ENCODE results near the gene WWTR1. TPM values are rescaled to one million over a fixed set of nuclear protein-coding genes. Genes with fewer than 3 reads are reported as not detected.
A peak's percentile ranks its signal among the peaks of the same experiment; 100 is the strongest.

Gene WWTR1
- total and polyA plus RNA-seq, 4 donors = 93.5 to 225 (median 131) TPM

DNA sequence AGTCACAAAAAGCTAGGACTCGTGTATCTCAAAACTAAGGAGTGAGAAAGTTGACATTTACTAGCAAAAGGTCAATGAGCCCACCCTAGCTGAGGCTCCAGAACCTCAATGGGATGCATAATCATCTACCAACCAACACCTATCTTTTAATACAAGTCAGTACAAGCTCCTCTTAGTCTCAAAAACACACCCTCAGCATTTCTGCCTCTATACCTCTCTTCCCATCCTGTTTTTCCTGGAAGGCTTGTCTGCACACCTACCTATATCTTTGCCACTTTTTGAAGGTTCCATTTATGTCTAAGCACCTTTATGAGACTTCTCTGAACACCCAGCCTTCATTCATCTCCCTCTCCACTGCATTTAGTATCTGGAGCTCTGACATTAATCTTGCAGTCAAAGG lies 10.0 kb downstream of the WWTR1 start:
- intact Hi-C loops (cut with DNase I) = no loop called here
- Histone ChIP-seq H3K4me1 (ENCODE audit: control insufficient read depth in 1 of 2, insufficient read depth in 2 of 2, low read length in 2 of 2) (peaks cover 2 to 24% of the 10 kb centered on the region in 2 donors), H3K27ac (ENCODE audit: low read depth in 1 of 2, low read length in 2 of 2) (peak overlapping the region; percentile 2 to 57), H3K27me3 (ENCODE audit: control insufficient read depth in 1 of 2, insufficient read depth in 2 of 2, low read length in 1 of 2) (no peaks in the 10 kb centered on the region), H3K4me3 (ENCODE audit: low read length in 2 of 2) (peak overlapping the region in 1 of 2 donors; percentile 11), H3K9me3 (ENCODE audit: control insufficient read depth, low read length) (no peaks in the 10 kb centered on the region), H3K36me3 (ENCODE audit: control insufficient read depth in 1 of 2, insufficient read depth in 2 of 2, low read length in 1 of 2) (no peaks in the 10 kb centered on the region)
- DNase-seq = no peak
- no peak for ATAC-seq (ENCODE audit: low FRiP score)
- 61 to 68% methylated on average over 1 of the region's 1 CpG for WGBS, 2 donors

DNA sequence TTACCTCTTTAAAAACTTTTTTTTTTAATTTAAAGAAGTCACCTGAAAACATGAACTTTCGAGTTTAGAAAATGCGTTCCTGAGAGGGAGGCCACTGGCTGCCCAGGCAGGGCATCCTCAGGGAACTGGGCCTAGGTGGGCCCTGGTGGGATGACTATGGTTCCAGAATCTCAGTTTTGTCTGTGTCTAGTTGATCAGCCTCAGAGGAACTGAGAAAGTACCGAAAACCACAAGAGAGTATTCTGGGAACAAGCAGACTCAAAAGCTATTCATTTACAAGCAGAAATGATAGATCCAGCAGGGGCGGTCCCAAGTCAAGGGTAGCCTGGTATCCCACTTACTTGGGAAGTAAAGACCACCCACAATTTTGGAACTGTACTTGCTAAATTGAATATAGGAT lies 10.5 kb downstream of the WWTR1 start:
- Histone ChIP-seq H3K36me3 (ENCODE audit: control insufficient read depth in 1 of 2, insufficient read depth in 2 of 2, low read length in 1 of 2) (no peaks in the 10 kb centered on the region), H3K27me3 (ENCODE audit: control insufficient read depth in 1 of 2, insufficient read depth in 2 of 2, low read length in 1 of 2) (no peaks in the 10 kb centered on the region), H3K4me1 (ENCODE audit: control insufficient read depth in 1 of 2, insufficient read depth in 2 of 2, low read length in 2 of 2) (peaks cover 2 to 25% of the 10 kb centered on the region in 2 donors), H3K9me3 (ENCODE audit: control insufficient read depth, low read length) (no peaks in the 10 kb centered on the region), H3K4me3 (ENCODE audit: low read length in 2 of 2) (no peak overlapping the region), H3K27ac (ENCODE audit: low read depth in 1 of 2, low read length in 2 of 2) (peak overlapping the region; percentile 8 to 57)
- 53 to 63% methylated on average over 4 of the region's 4 CpGs for WGBS, 2 donors
- DNase-seq (no peak), ATAC-seq (ENCODE audit: low FRiP score) (no peak)
- intact Hi-C loops (cut with DNase I) = no loop called here

DNA sequence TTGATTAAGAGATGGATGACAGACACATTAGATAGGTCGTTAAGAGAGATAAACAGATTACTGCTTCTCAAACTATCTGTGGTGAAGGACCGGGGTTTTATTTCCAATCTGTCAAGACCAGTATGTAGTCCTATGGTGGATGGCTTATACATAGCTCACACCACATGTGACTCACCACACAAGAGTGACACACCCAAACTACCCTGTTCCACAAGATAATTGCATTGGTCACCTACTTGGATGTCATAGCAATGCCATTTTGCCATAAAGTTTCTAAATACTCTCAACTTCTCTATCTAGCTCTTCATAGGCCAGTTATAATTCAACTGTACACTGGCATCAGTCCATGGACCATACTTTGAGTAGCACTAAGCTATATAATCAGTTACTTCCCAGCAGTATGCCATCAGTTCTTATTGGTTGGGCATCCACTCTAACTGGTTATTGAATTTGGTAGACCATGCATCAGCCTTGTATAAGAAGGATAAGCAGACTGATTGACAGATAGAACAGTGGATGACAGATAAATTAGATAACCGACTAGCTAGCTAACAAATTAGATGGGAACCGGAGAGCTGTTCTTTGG lies 11.6 kb downstream of the WWTR1 start:
- no peaks in the 10 kb centered on the region for H3K27me3 ChIP-seq (ENCODE audit: control insufficient read depth in 1 of 2, insufficient read depth in 2 of 2, low read length in 1 of 2)
- intact Hi-C loops (cut with DNase I) = no loop called here
- DNase-seq (no peak), ATAC-seq (ENCODE audit: low FRiP score) (no peak)
- H3K27ac ChIP-seq (ENCODE audit: low read depth in 1 of 2, low read length in 2 of 2) = peak overlapping the region in 1 of 2 donors; percentile 22
- WGBS, 2 donors = 73 to 79% methylated on average over 4 of the region's 4 CpGs
- no peaks in the 10 kb centered on the region for H3K9me3 ChIP-seq (ENCODE audit: control insufficient read depth, low read length)
- H3K36me3 ChIP-seq (ENCODE audit: control insufficient read depth in 1 of 2, insufficient read depth in 2 of 2, low read length in 1 of 2) = no peaks in the 10 kb centered on the region
- H3K4me1 ChIP-seq (ENCODE audit: control insufficient read depth in 1 of 2, insufficient read depth in 2 of 2, low read length in 2 of 2) = peaks cover 1 to 26% of the 10 kb centered on the region in 2 donors
- no peak overlapping the region for H3K4me3 ChIP-seq (ENCODE audit: low read length in 2 of 2)

DNA sequence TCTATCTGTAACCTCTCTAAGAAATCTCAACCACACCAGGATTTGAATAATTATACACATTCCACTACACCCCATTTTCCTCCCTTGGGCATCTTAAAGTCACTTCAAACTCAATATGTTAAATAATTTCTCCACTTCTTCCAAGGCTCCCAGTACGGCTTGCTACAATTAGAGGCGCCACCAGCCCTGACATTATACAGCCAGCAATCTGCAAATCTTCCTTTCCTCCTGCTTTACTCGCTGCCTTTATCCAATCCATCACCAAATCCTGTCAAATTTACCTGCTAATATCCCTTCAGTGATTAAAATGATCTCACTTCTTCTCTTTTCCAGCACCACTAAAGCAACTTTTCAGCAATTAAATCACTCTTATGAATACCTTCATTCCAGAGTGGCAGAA lies 13.9 kb downstream of the WWTR1 start:
- intact Hi-C loops (cut with DNase I) = no loop called here
- Histone ChIP-seq H3K27ac (ENCODE audit: low read depth in 1 of 2, low read length in 2 of 2) (peak overlapping the region; percentile 66 to 70), H3K27me3 (ENCODE audit: control insufficient read depth in 1 of 2, insufficient read depth in 2 of 2, low read length in 1 of 2) (no peaks in the 10 kb centered on the region), H3K4me1 (ENCODE audit: control insufficient read depth in 1 of 2, insufficient read depth in 2 of 2, low read length in 2 of 2) (peaks cover 0 to 20% of the 10 kb centered on the region in 2 donors), H3K9me3 (ENCODE audit: control insufficient read depth, low read length) (no peaks in the 10 kb centered on the region), H3K36me3 (ENCODE audit: control insufficient read depth in 1 of 2, insufficient read depth in 2 of 2, low read length in 1 of 2) (no peaks in the 10 kb centered on the region), H3K4me3 (ENCODE audit: low read length in 2 of 2) (no peak overlapping the region)
- DNase-seq (no peak), ATAC-seq (ENCODE audit: low FRiP score) (no peak)
- 36 to 47% methylated on average over 3 of the region's 3 CpGs for WGBS, 2 donors

DNA sequence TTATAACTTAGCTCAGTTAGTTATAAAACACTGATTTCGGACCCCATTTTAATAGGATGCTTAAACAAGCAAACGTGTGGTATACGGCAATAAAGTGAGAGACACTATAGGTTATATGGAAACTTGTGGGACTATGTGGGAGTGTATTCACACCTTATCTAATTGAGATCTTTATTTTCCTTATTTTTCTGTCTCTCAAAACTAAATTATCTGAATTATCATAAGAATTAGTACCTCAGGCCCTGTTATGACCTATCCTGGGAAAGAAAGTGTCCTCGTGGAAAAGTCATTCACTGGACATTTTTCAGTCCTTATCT lies 14.4 kb downstream of the WWTR1 start:
- no peaks in the 10 kb centered on the region for H3K27me3 ChIP-seq (ENCODE audit: control insufficient read depth in 1 of 2, insufficient read depth in 2 of 2, low read length in 1 of 2)
- H3K4me1 ChIP-seq (ENCODE audit: control insufficient read depth in 1 of 2, insufficient read depth in 2 of 2, low read length in 2 of 2) = peaks cover 0 to 20% of the 10 kb centered on the region in 2 donors
- intact Hi-C loops (cut with DNase I) = no loop called here
- H3K36me3 ChIP-seq (ENCODE audit: control insufficient read depth in 1 of 2, insufficient read depth in 2 of 2, low read length in 1 of 2) = no peaks in the 10 kb centered on the region
- WGBS, 2 donors = 4 to 7% methylated on average over 4 of the region's 4 CpGs
- peak overlapping the region in 1 of 2 donors; percentile 70 for H3K27ac ChIP-seq (ENCODE audit: low read depth in 1 of 2, low read length in 2 of 2)
- peak overlapping the region in 1 of 2 donors; percentile 41 for H3K4me3 ChIP-seq (ENCODE audit: low read length in 2 of 2)
- no peak for ATAC-seq (ENCODE audit: low FRiP score)
- H3K9me3 ChIP-seq (ENCODE audit: control insufficient read depth, low read length) = no peaks in the 10 kb centered on the region
- DNase-seq = no peak

DNA sequence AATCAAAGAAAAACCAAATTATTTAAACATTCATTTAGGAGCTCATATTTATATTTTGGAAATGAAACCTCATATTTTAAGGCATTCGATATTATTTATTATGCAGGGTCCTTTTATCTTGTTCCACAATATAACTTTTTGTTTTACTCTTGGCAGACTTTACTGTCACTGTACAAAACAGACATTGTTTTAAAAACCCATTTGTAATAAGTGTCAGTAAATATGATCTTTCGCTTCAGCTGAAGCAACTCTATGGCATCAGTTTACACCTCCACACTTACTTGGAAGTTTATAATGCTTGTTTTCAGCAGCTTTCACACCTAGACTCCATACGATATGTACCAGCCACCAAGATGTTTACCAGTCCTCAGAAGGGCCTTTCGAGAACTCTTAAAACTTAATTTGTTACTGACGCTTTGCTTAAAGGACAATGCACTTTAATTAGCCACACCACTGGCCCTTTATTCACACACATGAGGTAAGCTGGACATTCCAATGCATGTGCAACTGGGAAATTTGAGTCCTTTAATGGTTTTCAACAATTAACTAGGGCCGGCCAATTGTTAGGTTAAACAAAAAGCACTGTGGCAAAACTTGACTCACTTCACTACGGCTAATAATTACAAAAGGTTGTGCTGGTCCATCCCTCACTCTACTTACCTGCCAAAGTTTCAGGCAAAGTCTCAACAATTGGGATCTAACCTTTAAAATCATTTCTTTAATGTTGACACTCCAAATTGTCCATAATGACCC lies 16.7 kb downstream of the WWTR1 start:
- peaks cover 0 to 20% of the 10 kb centered on the region in 2 donors for H3K4me1 ChIP-seq (ENCODE audit: control insufficient read depth in 1 of 2, insufficient read depth in 2 of 2, low read length in 2 of 2)
- H3K27me3 ChIP-seq (ENCODE audit: control insufficient read depth in 1 of 2, insufficient read depth in 2 of 2, low read length in 1 of 2) = no peaks in the 10 kb centered on the region
- no peak for ATAC-seq (ENCODE audit: low FRiP score)
- H3K27ac ChIP-seq (ENCODE audit: low read depth in 1 of 2, low read length in 2 of 2) = no peak overlapping the region
- H3K4me3 ChIP-seq (ENCODE audit: low read length in 2 of 2) = no peak overlapping the region
- WGBS, 2 donors = 36 to 44% methylated on average over 7 of the region's 7 CpGs
- DNase-seq = no peak
- H3K36me3 ChIP-seq (ENCODE audit: control insufficient read depth in 1 of 2, insufficient read depth in 2 of 2, low read length in 1 of 2) = no peaks in the 10 kb centered on the region
- intact Hi-C loops (cut with DNase I) = no loop called here
- H3K9me3 ChIP-seq (ENCODE audit: control insufficient read depth, low read length) = no peaks in the 10 kb centered on the region

DNA sequence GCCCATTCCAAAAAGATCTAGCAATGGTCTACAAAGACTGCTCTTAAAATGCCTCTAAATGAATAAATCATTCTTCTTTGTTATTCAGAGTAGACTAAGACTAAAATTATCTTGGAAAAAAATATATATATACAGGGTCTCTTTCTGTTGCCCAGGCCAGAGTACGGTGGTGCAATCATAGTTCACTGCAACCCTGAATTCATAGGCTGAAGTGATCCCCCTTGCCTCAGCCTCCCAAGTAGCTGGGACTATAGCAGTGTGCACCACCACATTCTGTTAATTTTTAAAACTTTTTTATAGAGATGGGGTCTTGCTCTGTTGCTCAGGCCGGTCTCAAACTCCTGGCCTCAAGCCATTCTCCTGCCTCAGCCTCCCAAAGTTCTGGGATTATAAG lies 18.7 kb downstream of the WWTR1 start:
- intact Hi-C loops (cut with DNase I) = no loop called here
- Histone ChIP-seq H3K4me3 (ENCODE audit: low read length in 2 of 2) (peak overlapping the region; percentile 21 to 34), H3K27ac (ENCODE audit: low read depth in 1 of 2, low read length in 2 of 2) (peak overlapping the region in 1 of 2 donors; percentile 51), H3K27me3 (ENCODE audit: control insufficient read depth in 1 of 2, insufficient read depth in 2 of 2, low read length in 1 of 2) (no peaks in the 10 kb centered on the region), H3K36me3 (ENCODE audit: control insufficient read depth in 1 of 2, insufficient read depth in 2 of 2, low read length in 1 of 2) (no peaks in the 10 kb centered on the region), H3K4me1 (ENCODE audit: control insufficient read depth in 1 of 2, insufficient read depth in 2 of 2, low read length in 2 of 2) (peaks cover 3 to 23% of the 10 kb centered on the region in 2 donors), H3K9me3 (ENCODE audit: control insufficient read depth, low read length) (no peaks in the 10 kb centered on the region)
- WGBS, 2 donors = 32 to 35% methylated on average over 2 of the region's 2 CpGs
- ATAC-seq (ENCODE audit: low FRiP score) (peak; percentile 45), DNase-seq (no peak)

DNA sequence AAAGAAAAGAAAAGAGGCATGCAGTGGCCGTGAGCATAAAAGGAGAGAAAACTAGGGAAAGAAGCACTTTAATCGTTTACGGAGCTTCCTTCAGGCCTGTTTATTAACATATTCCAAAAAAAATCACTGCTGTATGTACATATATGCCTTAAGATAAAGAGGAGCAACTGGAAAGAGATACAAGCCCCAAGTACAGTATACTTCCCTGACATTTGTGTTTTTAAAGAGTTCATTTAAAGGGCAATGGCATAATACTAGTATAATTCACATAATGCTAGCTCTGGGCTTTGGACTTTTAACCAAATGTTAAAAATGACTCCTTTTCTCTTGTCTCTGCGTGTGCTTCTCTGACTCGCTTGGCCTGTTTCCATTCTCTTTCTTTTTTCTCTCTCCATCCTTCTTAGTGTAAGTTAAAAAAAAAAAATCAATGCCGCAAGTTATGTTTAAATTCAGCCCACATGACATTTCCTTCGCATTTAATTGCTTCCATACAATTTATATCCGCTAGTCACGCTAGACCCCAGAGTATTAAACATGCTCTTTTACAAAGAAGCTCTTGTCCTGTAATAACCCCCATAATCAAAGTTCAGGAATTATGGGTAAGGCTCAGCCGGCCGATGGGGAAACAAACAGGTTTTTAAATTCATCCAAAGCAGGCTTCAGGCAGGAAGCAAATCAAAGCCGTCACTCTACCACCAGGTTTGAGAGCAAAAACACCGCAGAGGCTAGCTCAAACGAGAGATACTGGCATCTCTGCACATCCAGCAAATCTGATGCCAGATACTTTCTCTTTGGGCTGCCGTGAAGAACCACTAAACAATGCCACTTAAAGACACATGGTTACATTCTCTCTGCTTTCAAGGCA lies 19.4 kb downstream of the WWTR1 start:
- no peak for DNase-seq
- Histone ChIP-seq H3K4me3 (ENCODE audit: low read length in 2 of 2) (peak overlapping the region; percentile 21 to 34), H3K27ac (ENCODE audit: low read depth in 1 of 2, low read length in 2 of 2) (peak overlapping the region in 1 of 2 donors; percentile 51), H3K4me1 (ENCODE audit: control insufficient read depth in 1 of 2, insufficient read depth in 2 of 2, low read length in 2 of 2) (peaks cover 8 to 17% of the 10 kb centered on the region in 2 donors), H3K36me3 (ENCODE audit: control insufficient read depth in 1 of 2, insufficient read depth in 2 of 2, low read length in 1 of 2) (no peaks in the 10 kb centered on the region), H3K9me3 (ENCODE audit: control insufficient read depth, low read length) (no peaks in the 10 kb centered on the region), H3K27me3 (ENCODE audit: control insufficient read depth in 1 of 2, insufficient read depth in 2 of 2, low read length in 1 of 2) (no peaks in the 10 kb centered on the region)
- intact Hi-C loops (cut with DNase I) = no loop called here
- WGBS, 2 donors = 14 to 16% methylated on average over 15 of the region's 15 CpGs
- peak; percentile 17 for ATAC-seq (ENCODE audit: low FRiP score)

All from aorta (tissue), 5 donors.